IPS-18c (cell line): ENCODE results near the gene CLMP.
A peak's percentile ranks its signal among the peaks of the same experiment; 100 is the strongest.

Experiments
- H3K4me3 ChIP-seq: 2 replicates; pipeline ENCODE4 v1.7.0; 2013; ENCODE audit warnings: low read depth, mild to moderate bottlenecking, low read length, moderate library complexity; ENCODE audit not compliant: insufficient read depth
- H3K9me3 ChIP-seq: one replicate; pipeline ENCODE4 v1.6.1; 2013; ENCODE audit warnings: mild to moderate bottlenecking, low read length, moderate library complexity; ENCODE audit not compliant: control insufficient read depth, insufficient read depth

CLMP gene

DNA sequence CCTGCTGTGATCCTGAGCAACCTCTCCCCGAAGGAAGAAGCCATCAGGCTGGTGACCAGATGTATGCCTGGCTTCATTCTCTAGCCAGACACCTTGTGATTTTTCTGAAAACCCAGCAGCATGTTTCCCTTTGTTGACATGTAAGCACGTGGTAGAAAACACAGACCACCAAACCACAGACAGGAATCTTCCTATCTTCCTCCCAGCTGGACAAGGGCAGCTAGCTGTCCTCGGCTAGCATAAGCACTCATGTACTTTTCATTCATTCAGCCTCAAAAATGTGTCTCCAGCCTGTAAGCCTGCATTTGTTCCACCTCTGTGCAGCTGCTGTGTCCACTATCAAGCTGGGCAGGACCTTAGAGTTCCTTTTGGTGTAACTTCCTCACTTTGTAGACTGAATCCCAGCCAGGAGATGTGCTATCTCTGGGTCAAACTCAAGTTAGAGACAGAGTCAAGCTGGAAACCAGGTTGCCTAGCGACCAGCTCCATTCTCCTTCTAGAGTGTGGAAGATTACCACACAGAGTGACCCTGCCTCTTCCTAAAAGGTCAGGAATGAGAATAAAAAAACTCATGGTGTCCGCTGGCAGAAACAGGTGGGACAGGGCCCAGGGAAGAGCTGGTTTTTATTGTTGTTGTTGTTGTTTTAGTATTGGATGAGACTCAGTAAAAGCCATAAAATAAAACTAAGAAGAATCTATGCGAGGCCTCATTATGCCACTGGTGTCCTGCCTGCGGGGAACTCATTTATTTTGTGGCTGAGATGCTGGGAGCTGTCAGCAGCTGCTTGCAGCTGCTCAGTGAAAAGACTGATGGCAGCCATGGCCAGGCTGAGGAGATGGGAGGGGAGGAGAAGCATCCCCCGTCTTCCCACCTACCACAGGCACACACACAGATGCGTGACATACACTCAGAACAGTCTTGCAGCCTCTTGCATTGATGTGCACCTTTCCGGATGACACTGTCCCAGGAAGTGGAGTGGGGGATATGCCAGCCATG lies 7.4 kb upstream of the CLMP start:
- Histone ChIP-seq H3K9me3 (no peaks in the 10 kb centered on the region), H3K4me3 (no peak overlapping the region)

DNA sequence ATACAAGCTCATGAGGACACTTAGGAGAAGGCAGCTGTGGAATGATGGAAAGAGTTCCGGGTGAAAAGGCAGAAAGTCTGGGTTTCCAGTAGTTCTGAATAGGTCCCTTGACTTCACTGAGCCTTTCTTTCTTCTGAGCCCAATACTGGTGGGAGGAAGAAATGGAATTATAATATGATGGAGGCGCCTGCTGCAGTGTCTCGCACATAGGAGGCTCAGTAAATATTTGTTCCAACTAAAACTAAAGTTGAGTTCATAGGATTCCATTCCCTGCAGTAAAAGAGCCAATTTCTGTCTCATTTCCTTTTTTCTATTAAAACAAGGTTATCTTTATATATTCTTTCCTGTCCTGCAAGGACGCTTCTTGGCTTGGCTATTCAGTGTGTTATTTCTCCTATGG lies 5.2 kb upstream of the CLMP start:
- Histone ChIP-seq H3K9me3 (no peaks in the 10 kb centered on the region), H3K4me3 (no peak overlapping the region)

DNA sequence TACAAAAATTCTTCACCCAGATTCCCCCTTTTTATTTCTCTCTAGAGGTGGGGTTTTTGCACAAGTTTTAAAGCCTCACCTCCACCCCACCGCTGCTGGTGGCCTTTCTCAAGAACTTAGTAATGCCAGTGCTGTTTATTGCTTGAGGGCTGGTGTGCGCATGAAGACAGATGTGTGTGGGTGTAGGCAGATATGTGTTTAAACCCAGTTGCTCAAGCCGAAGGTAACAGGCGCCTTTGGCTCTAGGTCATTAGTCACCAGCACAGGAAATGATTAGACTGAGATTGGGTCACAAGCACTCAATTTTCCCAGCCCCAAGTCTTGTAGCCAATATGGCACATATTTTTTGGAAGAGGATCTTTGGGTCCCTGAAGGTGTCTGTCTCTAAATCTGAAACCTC lies 2.7 kb upstream of the CLMP start:
- no peaks in the 10 kb centered on the region for H3K9me3 ChIP-seq
- H3K4me3 ChIP-seq, result no peak overlapping the region

DNA sequence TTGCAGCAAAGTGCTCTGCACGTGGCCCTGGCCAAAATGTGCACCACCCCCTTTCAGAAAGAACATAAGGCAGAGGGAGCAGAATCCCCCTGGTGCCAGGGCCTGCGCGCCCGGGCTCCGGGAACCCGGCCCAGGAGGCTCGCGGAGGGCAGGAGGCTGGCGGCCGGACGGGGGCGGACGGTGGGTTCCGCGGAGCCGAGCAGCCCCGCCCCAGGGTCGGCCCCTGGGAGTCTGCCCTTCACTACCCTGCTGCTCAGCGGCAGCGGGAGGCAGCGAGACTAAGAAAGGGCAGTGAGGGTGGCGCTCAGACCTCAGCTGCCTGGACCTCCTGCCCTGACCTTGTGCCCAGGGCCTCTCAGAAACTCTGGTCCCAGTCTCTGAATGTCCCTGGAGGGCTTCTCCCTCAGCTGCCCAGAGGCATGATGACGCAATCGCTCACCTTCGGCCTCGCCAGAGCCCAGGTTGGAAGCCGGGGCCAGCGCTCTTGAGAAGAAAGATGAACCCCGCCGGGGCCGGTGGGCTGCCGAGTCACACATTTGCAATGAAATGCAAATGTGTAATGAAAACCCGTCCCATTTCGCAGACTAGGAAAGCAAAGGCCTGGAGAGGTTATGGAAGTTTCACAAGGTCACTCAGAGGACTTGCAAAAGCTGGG lies 1.1 kb upstream of the CLMP start:
- Histone ChIP-seq H3K9me3 (no peaks in the 10 kb centered on the region), H3K4me3 (peak overlapping the region; percentile 35)

DNA sequence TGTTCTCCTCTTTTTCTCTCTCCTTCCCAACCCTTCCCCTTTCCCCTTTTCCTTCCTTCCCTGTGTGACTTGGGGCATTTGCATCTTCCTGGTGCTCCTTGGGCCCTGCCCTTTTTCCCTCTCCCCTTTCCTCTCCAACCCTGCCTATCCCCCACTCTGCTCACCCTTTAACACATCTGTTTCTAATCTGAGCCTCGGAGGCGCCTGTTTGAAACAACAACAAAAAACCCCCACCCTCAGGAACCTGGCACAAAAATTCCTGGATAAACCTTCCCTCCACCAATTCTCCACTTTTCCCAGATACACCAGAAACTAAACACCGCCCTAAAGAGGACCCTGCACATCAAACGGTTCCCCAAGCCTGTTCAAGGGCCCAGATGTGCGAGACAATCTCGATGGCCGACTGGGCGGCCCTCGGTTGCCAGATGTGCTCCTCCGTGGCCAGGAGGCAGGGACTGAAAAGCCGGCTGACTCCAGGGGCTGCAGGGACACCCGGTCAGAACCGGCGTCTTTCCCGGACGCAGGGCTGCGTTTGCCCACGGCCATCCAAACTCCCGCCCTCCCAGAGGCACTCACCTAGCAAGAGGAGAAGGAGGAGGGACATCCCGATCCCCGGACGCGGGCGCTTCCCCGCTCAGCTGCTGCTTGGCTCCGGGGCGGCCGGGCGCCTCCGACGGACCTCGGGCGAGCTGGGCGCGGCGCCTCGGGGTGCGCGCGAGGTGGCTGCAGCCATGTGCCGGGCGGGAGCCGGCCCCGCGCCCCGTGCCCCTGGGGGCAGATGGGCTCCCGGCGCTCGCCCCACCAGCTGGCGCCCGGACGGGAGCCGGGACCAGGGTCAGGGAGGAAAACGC lies 486 bp downstream of the CLMP start:
- Histone ChIP-seq H3K9me3 (no peaks in the 10 kb centered on the region), H3K4me3 (peak overlapping the region; percentile 35)

DNA sequence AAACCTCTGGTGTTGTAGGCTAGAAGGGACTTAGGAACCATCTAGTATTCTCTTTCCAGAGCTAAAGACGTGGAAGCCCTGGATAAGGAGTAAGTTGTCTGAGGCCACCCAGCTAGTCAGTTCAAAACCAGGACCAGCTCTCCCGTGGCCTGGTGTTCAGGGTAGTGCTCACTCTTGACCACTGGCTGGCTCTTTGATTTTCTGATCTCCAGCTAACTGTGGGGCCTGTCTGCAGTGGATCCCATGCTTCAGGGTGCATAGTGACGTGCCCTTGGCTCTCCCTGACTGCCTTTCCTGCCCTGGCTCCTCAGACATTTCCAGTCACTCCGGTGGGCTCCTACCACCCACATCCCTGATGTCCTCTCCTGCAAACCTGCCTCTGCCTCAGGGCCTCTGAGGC lies 1.3 kb downstream of the CLMP start:
- Histone ChIP-seq H3K9me3 (no peaks in the 10 kb centered on the region), H3K4me3 (no peak overlapping the region)

DNA sequence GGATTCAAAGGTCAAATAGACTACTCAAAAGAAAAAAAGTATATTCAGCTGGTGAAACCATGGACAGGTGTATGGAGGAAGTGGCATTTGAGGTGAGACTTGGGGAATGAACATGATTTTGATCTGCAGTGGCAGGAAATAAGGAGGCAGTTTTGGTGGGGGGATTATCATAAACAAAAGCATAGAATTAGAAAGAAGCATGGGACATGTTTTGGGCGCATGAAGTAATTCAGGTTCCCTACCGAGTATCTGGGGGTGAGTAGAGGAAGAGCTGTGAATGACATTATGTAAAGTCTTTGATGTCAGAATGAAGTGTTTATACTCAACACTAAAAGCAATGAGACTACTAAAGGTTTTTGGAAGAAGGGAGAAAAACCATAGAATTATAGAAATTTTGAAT lies 3.1 kb downstream of the CLMP start:
- H3K4me3 ChIP-seq, result no peak overlapping the region
- H3K9me3 ChIP-seq, result no peaks in the 10 kb centered on the region

DNA sequence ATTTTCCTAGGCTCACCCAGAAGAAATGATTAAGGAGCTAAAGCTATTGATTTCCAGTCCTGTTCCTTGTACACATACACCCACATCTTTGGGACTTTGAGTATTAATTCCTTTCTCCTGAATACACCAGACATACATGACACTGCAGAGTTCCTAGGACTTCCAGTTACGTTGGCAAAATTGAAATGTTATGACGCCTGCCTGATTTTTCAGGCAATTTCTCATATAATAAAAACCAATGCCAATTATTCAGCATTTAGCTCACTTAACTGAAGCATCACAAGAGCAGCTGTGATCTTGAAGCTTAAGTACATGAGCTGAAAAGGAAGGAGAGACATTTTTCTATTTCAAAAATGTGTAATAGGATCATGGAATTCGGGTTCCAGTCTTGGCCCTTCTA lies 4.5 kb downstream of the CLMP start:
- no peak overlapping the region for H3K4me3 ChIP-seq

DNA sequence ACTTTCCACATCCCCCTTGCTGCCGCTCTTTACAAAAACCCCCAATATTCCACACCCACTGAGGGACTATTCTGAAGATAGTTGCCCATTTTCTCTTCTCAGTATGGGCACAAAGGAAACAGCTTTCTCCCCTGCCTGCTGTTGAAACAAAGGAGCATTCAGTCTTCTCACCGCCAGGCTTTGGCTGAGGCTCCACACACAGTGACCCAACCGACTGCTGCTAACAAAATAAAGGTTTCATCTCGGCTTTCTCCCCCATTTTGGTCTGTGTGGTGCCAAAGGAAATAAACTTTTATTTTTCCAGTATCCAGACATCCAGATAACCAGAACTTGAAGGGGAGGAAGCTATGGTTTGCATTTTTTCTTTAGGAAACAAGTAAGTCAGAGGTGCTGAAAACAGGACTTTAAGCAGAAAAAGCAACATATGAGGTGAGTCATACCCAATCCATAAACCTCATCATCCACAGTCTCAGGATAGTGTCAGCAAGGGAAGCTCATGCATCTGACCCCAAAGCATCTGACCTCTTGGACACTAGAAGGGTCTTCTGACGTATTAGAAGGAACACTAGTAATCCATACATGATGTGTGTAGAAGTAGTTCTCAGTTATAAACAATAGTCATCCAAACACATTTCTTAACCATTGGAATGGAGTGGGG lies 6.4 kb downstream of the CLMP start:
- Histone ChIP-seq H3K9me3 (no peaks in the 10 kb centered on the region), H3K4me3 (no peak overlapping the region)

More for the DNA sequence above, 4.5 kb downstream of the CLMP start:
- H3K9me3 ChIP-seq, result no peaks in the 10 kb centered on the region

DNA sequence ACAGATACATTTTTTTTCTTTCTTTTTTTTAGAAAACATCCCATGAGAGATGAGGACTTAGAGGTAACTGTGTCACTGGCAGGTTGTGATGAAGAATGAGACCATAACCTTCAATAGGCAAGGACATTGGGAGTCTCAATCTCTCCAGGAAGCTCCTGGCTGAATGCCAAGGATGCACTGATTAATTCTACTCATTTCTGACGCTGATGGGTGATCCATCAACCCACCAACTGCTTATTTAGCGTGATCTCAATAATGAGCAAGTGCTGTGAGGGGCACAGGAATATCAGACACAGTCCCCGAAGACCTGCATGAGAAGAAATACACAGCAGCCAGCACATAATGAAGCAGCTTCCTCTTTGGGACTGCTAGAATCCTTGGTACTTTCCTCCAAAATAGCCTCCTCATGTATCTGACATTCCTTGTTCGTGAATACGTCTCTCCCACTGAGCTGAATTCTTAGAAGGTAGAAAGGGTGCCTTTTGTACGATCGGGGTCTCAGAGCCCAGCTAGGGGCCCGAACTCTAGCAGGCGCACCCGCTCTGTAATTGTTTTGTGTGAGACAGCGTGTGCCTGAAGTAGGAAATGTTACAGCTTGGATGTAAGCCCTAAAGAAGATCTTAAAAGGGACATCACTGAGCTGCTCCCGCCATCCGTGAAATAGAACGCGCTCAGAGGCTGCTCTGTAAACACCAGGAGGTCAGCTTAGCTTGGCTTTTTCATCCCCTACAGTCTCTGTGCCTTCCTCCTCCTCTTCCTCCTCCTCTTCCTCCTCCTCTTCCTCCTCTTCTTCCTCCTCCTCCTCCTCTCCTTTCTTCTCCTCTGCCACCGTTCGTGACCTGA lies 7.2 kb downstream of the CLMP start:
- no peaks in the 10 kb centered on the region for H3K9me3 ChIP-seq
- no peak overlapping the region for H3K4me3 ChIP-seq

DNA sequence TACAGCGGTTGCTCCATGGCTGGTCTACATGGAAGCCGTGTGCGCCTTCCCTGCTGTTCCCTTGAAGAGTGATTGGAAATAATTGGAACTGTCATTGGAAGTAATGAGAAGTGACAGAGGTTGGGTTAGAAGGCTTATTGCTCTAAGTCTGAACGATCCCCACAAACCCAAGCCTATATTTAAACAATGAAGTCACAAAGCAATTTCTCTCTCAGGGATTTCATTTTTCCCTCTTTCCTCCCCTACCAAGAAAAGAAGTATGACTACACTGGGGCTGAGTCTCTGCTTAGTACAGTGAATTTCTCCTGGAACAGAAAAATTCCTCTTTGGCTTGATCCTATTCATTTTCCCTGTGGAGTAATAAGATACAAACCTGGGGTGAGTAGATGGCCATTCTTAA lies 7.8 kb downstream of the CLMP start:
- H3K4me3 ChIP-seq, result no peak overlapping the region
- no peaks in the 10 kb centered on the region for H3K9me3 ChIP-seq

DNA sequence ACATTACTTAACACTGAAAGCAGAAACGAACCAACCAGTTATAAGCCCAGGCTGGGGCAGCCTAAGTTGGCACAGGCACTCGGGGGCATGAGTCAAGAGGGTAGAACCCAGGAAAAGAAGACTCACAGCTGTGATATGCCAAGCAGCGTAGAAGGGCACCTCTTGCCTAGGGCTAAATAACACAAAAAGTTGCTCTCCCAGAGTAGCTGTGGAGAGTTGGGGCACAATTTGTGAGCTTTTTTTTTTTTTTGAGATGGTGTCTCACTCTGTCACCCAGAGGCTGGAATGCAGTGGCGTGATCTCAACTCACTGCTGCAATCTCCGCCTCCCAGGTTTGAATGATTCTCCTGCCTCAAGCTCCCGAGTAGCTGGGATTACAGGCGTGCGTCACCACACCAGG lies 8.8 kb downstream of the CLMP start:
- Histone ChIP-seq H3K4me3 (no peak overlapping the region), H3K9me3 (no peaks in the 10 kb centered on the region)

DNA sequence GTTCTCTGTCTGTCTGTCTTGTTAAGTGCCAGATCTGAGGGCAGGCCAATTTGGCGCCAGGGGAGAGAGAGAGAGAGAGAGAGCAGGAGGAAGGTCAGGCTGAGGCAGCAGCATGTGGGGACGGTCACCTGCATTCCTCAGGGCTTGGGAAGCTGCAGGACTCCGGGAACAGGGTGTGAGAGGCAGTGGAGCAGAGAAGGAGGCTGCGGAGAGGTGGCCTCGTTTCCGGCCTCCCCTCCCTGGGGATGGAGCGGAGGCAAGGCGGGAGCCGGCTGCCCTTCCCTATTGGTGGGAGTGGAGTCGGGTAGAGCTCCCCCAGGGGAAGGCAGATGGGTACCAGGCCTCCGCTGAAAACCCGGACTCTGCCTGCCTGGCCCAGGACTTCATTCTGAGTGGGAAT lies 9.7 kb downstream of the CLMP start:
- H3K4me3 ChIP-seq, result no peak overlapping the region
- no peaks in the 10 kb centered on the region for H3K9me3 ChIP-seq

DNA sequence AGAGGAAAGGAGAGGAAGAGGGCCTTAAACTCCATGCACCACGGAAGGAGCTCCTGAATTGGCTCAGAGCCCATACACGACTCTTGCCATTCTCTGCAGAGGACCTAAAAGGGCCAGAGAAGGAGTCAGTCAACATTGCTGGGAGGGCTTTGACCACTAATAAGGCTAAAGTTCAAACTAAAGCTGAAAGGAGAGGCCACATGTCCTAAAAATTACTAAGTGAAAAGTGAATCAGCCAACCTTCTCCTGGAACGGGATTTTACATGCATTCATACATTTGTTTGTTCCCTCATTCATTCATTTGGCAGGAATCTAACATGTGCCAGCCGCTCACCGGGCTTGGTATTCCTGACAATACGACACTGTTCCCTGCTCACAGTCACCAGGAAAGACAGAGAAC lies 10.5 kb downstream of the CLMP start:
- Histone ChIP-seq H3K4me3 (no peak overlapping the region), H3K9me3 (no peaks in the 10 kb centered on the region)

DNA sequence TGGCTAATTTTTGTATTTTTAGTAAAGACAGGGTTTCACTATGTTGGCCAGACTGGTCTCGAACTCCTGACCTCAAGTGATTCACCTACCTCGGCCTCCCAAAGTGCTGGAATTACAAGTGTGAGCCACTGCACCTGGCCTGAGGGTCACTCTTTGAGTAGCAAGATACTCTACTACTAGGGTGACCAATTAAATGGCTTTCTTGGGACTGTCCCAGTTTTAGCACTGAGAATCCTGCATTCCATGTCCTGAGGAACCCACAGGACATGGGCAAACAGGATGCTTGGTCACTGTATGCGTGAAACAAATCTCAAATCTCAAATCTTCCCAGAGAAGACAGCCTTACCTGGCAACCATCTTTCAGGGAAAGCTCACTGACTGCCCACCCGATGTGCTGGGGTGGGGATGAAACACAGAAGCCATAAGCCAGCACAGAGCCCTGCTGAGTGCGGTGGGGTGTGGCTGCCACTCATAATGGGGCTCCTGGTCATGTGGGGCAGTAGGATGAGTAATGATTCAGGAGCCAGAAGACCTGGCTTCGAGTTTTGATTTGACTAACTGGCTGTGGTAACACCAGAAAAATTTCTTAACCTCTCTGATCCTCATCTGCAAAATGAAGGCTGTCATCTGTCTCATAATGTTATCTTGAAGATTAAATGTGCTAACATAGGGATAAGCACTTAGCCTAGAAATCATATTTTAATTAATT lies 11.5 kb downstream of the CLMP start:
- H3K9me3 ChIP-seq, result no peaks in the 10 kb centered on the region
- H3K4me3 ChIP-seq, result no peak overlapping the region
